ENCODE data around the gene NCKAP1. TPM values are rescaled to one million over a fixed set of nuclear protein-coding genes. Genes with fewer than 3 reads are reported as not detected.
"Not testable (repeated sequence)": the region's sequence is repeated elsewhere in the genome, so short reads cannot be mapped to it uniquely, and the experiment has no call there.

Gene NCKAP1
- total RNA-seq, 1 donor from 2014 or later: 171 TPM

- no peak for DNase-seq
Measured at GRCh38 chr2:183001948-183002347, 36.3 kb downstream of the NCKAP1 start.

GRCh38 chr2:183000846-183001245 lies 37.4 kb downstream of the NCKAP1 start:
- DNase-seq: no peak

GRCh38 chr2:182999348-183000028 lies 38.8 kb downstream of the NCKAP1 start:
- no peak for DNase-seq

GRCh38 chr2:182994228-182994912 lies 43.9 kb downstream of the NCKAP1 start:
- DNase-seq: no peak

GRCh38 chr2:182982941-182983340 lies 55.3 kb downstream of the NCKAP1 start:
- no peak for DNase-seq

GRCh38 chr2:182981475-182981874 lies 56.8 kb downstream of the NCKAP1 start:
- DNase-seq: not testable (repeated sequence)

- DNase-seq: no peak
Measured at GRCh38 chr2:182980652-182981051, 57.6 kb downstream of the NCKAP1 start.

GRCh38 chr2:182980115-182980514 lies 58.1 kb downstream of the NCKAP1 start:
- DNase-seq: peak; percentile 63

- peak; percentile 32 for DNase-seq
Measured at GRCh38 chr2:182977463-182977862, 60.8 kb downstream of the NCKAP1 start.

- no peak for DNase-seq
Measured at GRCh38 chr2:182973441-182974352, 64.6 kb downstream of the NCKAP1 start.

GRCh38 chr2:182972548-182972942 lies 65.7 kb downstream of the NCKAP1 start:
- no peak for DNase-seq

- no peak for DNase-seq
Measured at GRCh38 chr2:182971820-182972547, 66.3 kb downstream of the NCKAP1 start.

- peak; percentile 78 for DNase-seq
Measured at GRCh38 chr2:182970486-182970885, 67.8 kb downstream of the NCKAP1 start.

GRCh38 chr2:182968493-182968892 lies 69.8 kb downstream of the NCKAP1 start:
- no peak for DNase-seq

- DNase-seq: not testable (repeated sequence)
Measured at GRCh38 chr2:182966356-182966755, 71.9 kb downstream of the NCKAP1 start.

- no peak for DNase-seq
Measured at GRCh38 chr2:182962641-182963040, 75.6 kb downstream of the NCKAP1 start.

GRCh38 chr2:182960869-182961268 lies 77.4 kb downstream of the NCKAP1 start:
- not testable (repeated sequence) for DNase-seq

- DNase-seq: no peak
Measured at GRCh38 chr2:182954789-182955188, 83.5 kb downstream of the NCKAP1 start.

GRCh38 chr2:182952741-182953450 lies 85.4 kb downstream of the NCKAP1 start:
- no peak for DNase-seq

- no peak for DNase-seq
Measured at GRCh38 chr2:182951948-182952663, 86.2 kb downstream of the NCKAP1 start.

- DNase-seq: no peak
Measured at GRCh38 chr2:182950546-182950945, 87.7 kb downstream of the NCKAP1 start.
